ENCODE results near the gene NKX2-2. TPM values are rescaled to one million over a fixed set of nuclear protein-coding genes. Genes with fewer than 3 reads are reported as not detected.
"Not testable (repeated sequence)": the region's sequence is repeated elsewhere in the genome, so short reads cannot be mapped to it uniquely, and the experiment has no call there.

Gene NKX2-2
- total and polyA plus RNA-seq, 11 donors = 0.19 TPM; not detected in 10

GRCh38 chr20:21496452-21496851 lies 17.4 kb downstream of the NKX2-2 start:
- TF ChIP-seq, protein P1, sequence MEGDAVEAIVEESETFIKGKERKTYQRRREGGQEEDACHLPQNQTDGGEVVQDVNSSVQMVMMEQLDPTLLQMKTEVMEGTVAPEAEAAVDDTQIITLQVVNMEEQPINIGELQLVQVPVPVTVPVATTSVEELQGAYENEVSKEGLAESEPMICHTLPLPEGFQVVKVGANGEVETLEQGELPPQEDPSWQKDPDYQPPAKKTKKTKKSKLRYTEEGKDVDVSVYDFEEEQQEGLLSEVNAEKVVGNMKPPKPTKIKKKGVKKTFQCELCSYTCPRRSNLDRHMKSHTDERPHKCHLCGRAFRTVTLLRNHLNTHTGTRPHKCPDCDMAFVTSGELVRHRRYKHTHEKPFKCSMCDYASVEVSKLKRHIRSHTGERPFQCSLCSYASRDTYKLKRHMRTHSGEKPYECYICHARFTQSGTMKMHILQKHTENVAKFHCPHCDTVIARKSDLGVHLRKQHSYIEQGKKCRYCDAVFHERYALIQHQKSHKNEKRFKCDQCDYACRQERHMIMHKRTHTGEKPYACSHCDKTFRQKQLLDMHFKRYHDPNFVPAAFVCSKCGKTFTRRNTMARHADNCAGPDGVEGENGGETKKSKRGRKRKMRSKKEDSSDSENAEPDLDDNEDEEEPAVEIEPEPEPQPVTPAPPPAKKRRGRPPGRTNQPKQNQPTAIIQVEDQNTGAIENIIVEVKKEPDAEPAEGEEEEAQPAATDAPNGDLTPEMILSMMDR (IDR thresholded peaks at IDR 0.05) = no peak
- no peak for TF ChIP-seq POLR2A (IDR thresholded peaks at IDR 0.05)
- no peaks in the 10 kb centered on the region for H3K36me3 ChIP-seq
- H3K27me3 ChIP-seq = peaks cover 8 to 73% (median 12%) of the 10 kb centered on the region in 9 donors
- ATAC-seq (no peak), DNase-seq (no peak)
- no peak overlapping the region for H3K27ac ChIP-seq
- H3K9me3 ChIP-seq = no peaks in the 10 kb centered on the region
- H3K4me3 ChIP-seq = no peak overlapping the region
- H3K4me1 ChIP-seq = no peaks in the 10 kb centered on the region
- WGBS, 4 donors = 69 to 75% (median 71%) methylated on average over 5 of the region's 5 CpGs
- intact Hi-C loops (cut with DNase I) = loop anchor here in 1 of 10 donors (10.0 kb wide), 1 partner anchor 412 kb away; no protein-coding TSS in a partner anchor

DNA sequence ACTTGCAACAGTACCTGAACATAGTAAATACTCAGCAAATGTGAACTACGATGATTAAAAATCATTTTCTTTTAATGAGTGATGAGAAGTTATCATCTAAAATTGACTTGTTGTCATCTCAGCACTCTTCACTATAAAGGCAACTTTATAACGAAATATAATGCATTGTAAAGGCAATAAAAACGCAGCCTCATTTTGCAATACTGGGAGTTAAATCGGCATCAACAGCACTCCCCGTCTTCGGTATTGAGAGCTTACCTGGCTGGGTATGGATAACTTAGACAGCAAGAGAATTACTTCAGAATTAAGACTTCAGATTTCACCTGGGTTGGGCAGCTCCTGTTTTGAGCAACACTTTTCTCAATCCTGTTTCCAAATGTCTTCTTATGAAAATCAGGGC lies 20.8 kb downstream of the NKX2-2 start:
- H3K9me3 ChIP-seq = no peaks in the 10 kb centered on the region
- TF ChIP-seq, protein P1 (IDR thresholded peaks at IDR 0.05) = no peak
- TF ChIP-seq POLR2A (IDR thresholded peaks at IDR 0.05) = no peak
- no peak overlapping the region for H3K27ac ChIP-seq
- DNase-seq (no peak), ATAC-seq (no peak)
- H3K4me3 ChIP-seq = no peak overlapping the region
- 83 to 91% (median 90%) methylated on average over 6 of the region's 6 CpGs for WGBS, 4 donors
- intact Hi-C loops (cut with DNase I) = loop anchor here in 1 of 10 donors (10.0 kb wide), 1 partner anchor 408 kb away; no protein-coding TSS in a partner anchor
- H3K27me3 ChIP-seq = peaks cover 0 to 72% (median 5%) of the 10 kb centered on the region in 9 donors
- no peaks in the 10 kb centered on the region for H3K36me3 ChIP-seq
- H3K4me1 ChIP-seq = no peaks in the 10 kb centered on the region

GRCh38 chr20:21490105-21490504 lies 23.8 kb downstream of the NKX2-2 start:
- intact Hi-C loops (cut with DNase I) = loop anchor here in 1 of 10 donors (10.0 kb wide), 1 partner anchor 405 kb away; no protein-coding TSS in a partner anchor

GRCh38 chr20:21480144-21480543 lies 33.7 kb downstream of the NKX2-2 start:
- intact Hi-C loops (cut with DNase I); H3K4me3 ChIP-seq; H3K27ac ChIP-seq: not testable (repeated sequence)

More at GRCh38 chr20:21490105-21490504, 23.8 kb downstream of the NKX2-2 start:
- H3K9me3 ChIP-seq = peaks cover 0 to 12% (median 2%) of the 10 kb centered on the region in 12 donors
- 32 to 48% (median 42%) methylated on average over 2 of the region's 2 CpGs for WGBS, 4 donors
- no peak overlapping the region for H3K4me3 ChIP-seq
- no peak for TF ChIP-seq POLR2A (IDR thresholded peaks at IDR 0.05)
- TF ChIP-seq, protein P1 (IDR thresholded peaks at IDR 0.05) = no peak
- H3K27ac ChIP-seq = no peak overlapping the region
- no peak for DNase-seq
- H3K36me3 ChIP-seq = no peaks in the 10 kb centered on the region
- peaks cover 0 to 45% (median 5%) of the 10 kb centered on the region in 9 donors for H3K27me3 ChIP-seq
- no peak for ATAC-seq
- no peaks in the 10 kb centered on the region for H3K4me1 ChIP-seq

DNA sequence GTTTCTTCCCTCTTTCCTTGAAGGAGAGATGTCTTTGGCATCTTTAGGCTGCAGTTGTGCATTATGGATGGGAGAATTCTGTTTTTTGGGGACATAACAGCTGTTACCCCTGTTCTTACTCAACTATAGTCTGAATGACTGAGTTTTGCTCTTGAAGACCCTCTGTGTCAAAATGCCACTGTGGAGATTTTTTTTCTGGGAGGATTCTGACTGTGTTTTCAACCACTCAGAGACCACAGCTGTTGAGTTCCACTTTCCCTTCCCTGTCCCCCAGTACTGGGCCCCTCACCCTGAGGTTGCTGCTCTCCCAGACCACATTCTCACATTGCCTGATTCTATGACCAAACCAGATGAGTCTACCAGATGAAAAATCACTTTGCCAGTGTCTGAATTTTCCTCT lies 48.1 kb downstream of the NKX2-2 start:
- H3K27me3 ChIP-seq = peaks cover 0 to 6% (median 0%) of the 10 kb centered on the region in 9 donors
- ATAC-seq (no peak), DNase-seq (no peak)
- intact Hi-C loops (cut with DNase I) = no loop called here
- no peaks in the 10 kb centered on the region for H3K36me3 ChIP-seq
- H3K27ac ChIP-seq = no peak overlapping the region
- no peak overlapping the region for H3K4me3 ChIP-seq
- TF ChIP-seq, protein P1 (IDR thresholded peaks at IDR 0.05) = no peak
- TF ChIP-seq POLR2A (IDR thresholded peaks at IDR 0.05) = no peak
- peaks cover 0 to 12% (median 0%) of the 10 kb centered on the region in 12 donors for H3K9me3 ChIP-seq
- H3K4me1 ChIP-seq = no peaks in the 10 kb centered on the region

More at GRCh38 chr20:21480144-21480543, 33.7 kb downstream of the NKX2-2 start:
- WGBS, 4 donors = 80 to 90% (median 88%) methylated on average over 2 of the region's 2 CpGs
- peaks cover 0 to 17% (median 0%) of the 10 kb centered on the region in 9 donors for H3K27me3 ChIP-seq
- not testable (repeated sequence) for DNase-seq, H3K36me3 ChIP-seq, H3K9me3 ChIP-seq, H3K4me1 ChIP-seq, ATAC-seq
